Activated naive CD4-positive, alpha-beta T cell treated with anti-CD3 and anti-CD28 coated beads, Interleukin-2, amount 10 ng/mL, durations not matched to agents 7 days and 5 days (primary cell): Measurements from ENCODE around the gene SPACA7.

Experiments used
- CTCF ChIA-PET: fragments of 350-600 bp; sonication (Branson Sonifier 250); formaldehyde crosslinking; loops from one replicate; lab custom pipeline; 2021; ENCODE audit warnings: antibody characterized with exemption; lab: Charles Lee
- DNase-seq: peaks from one replicate; pipeline ENCODE4 v3.0.0-alpha.2; 2020
- H3K27ac Mint-ChIP-seq: one replicate; pipeline ENCODE4 v1.8.0; 2021; ENCODE audit warnings: mild to moderate bottlenecking, moderate library complexity, mixed read lengths
- H3K27me3 Mint-ChIP-seq: one replicate; pipeline ENCODE4 v1.8.0; 2021; ENCODE audit warnings: mild to moderate bottlenecking, mixed read lengths
- H3K36me3 Mint-ChIP-seq: one replicate; pipeline ENCODE4 v1.8.0; 2021; ENCODE audit warnings: mixed read lengths
- H3K4me1 Mint-ChIP-seq: one replicate; pipeline ENCODE4 v1.8.0; 2021; ENCODE audit warnings: mixed read lengths
- H3K4me3 Mint-ChIP-seq: one replicate; pipeline ENCODE4 v1.8.0; 2021; ENCODE audit warnings: mild to moderate bottlenecking, moderate library complexity, mixed read lengths
- H3K9me3 Mint-ChIP-seq: one replicate; pipeline ENCODE4 v1.8.0; 2021; ENCODE audit warnings: mixed read lengths

Gene SPACA7, protein sequence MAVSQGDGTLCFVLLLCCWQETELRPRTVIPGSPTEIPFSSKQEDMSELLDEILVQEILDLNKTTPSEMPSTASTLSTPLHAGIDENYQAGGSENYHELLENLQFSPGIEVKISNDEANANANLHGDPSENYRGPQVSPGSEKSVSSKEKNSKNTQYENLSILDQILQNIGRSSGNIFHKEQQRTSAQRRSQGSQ

DNA sequence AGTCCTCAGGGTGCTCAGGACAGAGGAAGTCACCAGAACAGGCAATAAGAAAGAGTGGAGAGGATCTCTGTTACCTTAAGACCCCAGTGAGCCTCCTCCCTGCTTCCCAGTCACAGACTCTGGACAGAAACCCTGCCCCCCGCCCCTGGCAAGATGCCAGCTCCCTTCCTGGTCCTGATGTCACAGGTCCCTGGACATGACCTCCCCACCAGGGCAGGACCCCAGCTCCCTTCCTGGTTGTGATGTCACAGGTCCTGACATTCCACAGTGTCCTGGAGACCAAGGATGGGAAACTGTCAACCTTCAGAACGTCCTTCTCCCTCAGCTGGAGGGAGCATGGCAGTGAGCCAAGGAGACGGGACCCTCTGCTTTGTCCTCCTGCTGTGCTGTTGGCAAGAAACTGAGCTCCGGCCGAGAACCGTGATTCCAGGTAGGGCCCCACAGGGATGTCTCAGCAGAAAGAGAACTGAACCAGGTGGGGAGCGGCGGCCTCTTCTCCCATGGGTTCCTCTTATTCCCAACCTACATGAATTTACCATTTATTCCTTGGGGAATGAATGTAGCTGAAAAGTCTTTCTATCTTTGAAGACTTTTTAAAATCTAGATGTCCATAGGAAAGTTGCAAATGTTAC, at the start of gene SPACA7:
TSS of gene SPACA7 (plus strand) at position 306 of the 632 bp plus-strand sequence. CDS start at position 337, 31 bp downstream.
- Mint-ChIP-seq H3K4me3 (no peak within 1 kb of the TSS), H3K4me1 (no peaks in the 10 kb centered on the region), H3K27me3 (no peaks in the 10 kb centered on the region), H3K9me3 (peaks cover 5% of the 10 kb centered on the region), H3K36me3 (no peaks in the 10 kb centered on the region), H3K27ac (no peak within 1 kb of the TSS)
- no peak for DNase-seq
- CTCF ChIA-PET, result no interaction called here

DNA sequence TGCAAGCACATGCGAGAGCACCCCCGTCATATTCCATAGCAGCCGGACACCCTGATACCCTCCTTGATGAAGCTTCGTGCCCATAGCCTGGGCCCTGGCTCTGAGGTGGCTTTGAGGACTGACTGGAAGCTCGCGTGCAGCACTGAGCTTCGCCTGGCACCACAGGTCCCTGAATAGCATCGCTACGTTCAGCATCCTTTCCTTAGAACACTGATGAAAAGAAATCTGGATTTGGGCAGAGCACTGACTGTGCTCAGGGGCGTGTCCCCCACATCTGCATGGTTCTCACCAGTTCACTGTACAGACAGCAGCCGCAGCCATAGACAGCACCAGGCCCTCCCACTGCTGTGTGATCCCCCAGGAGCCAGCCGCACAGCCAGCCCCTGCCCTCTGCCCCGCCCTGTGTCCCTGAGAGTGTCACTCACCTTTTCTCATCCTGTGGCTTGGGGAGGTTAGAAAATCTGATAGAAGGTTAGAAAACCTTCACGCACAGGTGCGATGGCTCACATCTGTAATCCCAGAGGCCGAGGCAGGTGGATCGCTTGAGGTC, 49.3 kb upstream of the SPACA7 start:
- Mint-ChIP-seq H3K36me3 (no peaks in the 10 kb centered on the region), H3K27me3 (peaks cover 34% of the 10 kb centered on the region), H3K4me1 (no peaks in the 10 kb centered on the region), H3K4me3 (no peak overlapping the region), H3K27ac (no peak overlapping the region), H3K9me3 (no peaks in the 10 kb centered on the region)
- DNase-seq, result no peak
- CTCF ChIA-PET, result no interaction called here

DNA sequence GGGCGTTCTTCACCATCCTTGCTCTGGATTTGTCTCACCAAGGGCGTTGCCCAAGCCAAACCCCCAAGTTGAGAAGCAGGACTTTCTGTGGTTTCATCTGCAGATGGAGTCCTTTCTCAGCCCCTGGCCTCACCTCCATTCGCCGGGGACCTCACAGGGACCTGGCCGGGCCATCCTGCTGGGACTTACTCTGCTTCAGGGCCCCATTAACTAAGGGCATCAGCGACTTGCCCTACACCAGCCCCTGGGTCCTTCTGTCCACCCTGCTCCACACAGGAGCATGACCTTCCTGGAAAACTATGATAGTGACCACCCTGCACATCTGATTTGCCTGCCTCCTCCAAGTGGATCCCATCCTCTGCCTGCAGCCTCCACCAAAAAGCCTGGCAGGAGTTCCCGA, 47.2 kb upstream of the SPACA7 start:
- Mint-ChIP-seq H3K4me1 (no peaks in the 10 kb centered on the region), H3K36me3 (no peaks in the 10 kb centered on the region), H3K27me3 (peaks cover 51% of the 10 kb centered on the region), H3K9me3 (no peaks in the 10 kb centered on the region), H3K4me3 (no peak overlapping the region), H3K27ac (no peak overlapping the region)
- CTCF ChIA-PET, result no interaction called here
- DNase-seq, result no peak

DNA sequence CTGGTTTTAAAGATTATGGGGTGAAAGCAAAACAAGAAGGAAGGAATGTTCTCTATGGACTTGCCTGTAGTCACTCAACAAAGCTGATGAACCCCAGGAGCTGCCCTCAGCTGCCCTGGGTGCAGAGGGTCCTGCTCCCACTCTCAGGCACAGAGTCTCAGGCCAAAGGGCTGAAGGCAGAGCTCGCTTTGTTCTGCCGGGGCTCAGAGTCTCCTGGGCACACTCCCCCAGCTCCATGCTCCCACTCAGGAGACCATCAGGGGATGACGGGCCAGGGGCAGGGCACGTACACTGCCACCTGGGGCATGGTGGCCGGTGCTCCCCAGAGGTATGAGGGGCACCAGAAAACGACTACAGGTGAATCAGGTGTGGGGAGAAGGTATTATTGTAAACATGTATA, 46.8 kb upstream of the SPACA7 start:
- Mint-ChIP-seq H3K27me3 (peaks cover 51% of the 10 kb centered on the region), H3K4me1 (no peaks in the 10 kb centered on the region), H3K27ac (no peak overlapping the region), H3K36me3 (no peaks in the 10 kb centered on the region), H3K4me3 (no peak overlapping the region), H3K9me3 (no peaks in the 10 kb centered on the region)
- no peak for DNase-seq
- CTCF ChIA-PET, result no interaction called here

DNA sequence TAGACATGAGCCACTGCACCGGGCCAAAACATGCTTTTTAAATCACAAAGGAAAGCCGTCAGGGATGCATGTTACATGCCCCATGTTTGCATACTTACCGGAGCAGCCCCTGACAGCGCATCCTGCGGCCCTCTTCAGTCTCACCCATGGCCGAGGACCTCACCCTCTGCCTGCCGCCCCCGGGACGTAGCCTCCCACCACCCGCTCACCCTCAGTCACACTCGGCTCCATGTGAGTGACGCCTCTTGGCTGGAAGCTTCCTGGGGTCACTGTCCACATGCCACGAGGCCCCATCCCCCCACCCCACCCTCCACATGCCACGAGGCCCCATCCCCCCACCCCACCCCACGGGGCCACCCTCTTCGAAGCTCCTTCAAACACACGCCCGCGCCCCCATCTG, 46.1 kb upstream of the SPACA7 start:
- H3K4me1 Mint-ChIP-seq, result no peaks in the 10 kb centered on the region
- no peak for DNase-seq
- H3K27me3 Mint-ChIP-seq, result peaks cover 51% of the 10 kb centered on the region
- H3K9me3 Mint-ChIP-seq, result no peaks in the 10 kb centered on the region
- no peaks in the 10 kb centered on the region for H3K36me3 Mint-ChIP-seq
- H3K27ac Mint-ChIP-seq, result no peak overlapping the region
- CTCF ChIA-PET, result no interaction called here
- no peak overlapping the region for H3K4me3 Mint-ChIP-seq

DNA sequence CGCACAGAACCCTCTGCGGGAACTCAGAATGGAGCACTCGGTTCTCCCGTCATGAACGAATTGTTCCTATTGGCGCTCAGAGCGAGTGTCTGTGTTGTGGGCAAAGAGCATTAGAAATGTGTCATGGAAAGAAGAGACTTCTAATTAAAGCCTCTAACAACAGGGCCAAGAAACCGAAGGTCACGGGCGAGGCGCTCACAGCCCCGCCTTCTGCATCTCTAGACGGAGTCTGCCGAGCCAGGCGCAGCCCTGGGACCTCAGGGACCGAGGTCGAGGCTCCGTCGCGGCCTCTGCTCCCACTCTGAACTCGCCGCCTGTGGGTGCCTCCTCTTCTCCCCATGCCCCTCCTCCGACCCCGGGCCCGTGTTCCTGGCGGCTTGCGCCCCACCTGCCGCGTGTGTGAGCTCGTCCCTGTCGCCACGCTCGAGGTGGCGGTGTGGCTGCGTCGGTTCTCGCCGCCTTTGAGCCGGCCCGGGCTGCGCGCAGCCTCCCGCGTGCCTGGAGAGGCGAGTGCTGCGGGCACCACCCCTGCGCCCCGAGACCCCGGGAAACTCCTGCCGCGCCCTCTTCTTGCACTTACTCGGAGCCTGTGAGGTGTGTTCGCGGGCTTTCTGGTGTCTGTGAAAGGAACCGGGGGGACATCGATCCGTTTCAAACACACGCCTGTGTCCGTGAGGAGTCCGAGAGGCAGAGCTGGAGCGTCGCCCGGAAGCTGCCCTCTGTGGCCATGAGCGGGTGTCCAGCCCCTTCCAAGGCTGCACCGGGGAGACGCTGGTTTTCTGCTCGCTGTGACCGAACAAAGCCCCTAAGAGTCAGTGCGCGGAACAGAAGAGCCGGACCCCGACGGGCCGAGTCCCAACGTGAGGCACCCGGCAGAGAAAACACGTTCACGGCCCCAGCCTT, 45.4 kb upstream of the SPACA7 start:
- no peaks in the 10 kb centered on the region for H3K36me3 Mint-ChIP-seq
- H3K27ac Mint-ChIP-seq, result no peak overlapping the region
- no peak overlapping the region for H3K4me3 Mint-ChIP-seq
- no peaks in the 10 kb centered on the region for H3K4me1 Mint-ChIP-seq
- no peaks in the 10 kb centered on the region for H3K9me3 Mint-ChIP-seq
- no peak for DNase-seq
- H3K27me3 Mint-ChIP-seq, result peaks cover 47% of the 10 kb centered on the region
- CTCF ChIA-PET, result no interaction called here

DNA sequence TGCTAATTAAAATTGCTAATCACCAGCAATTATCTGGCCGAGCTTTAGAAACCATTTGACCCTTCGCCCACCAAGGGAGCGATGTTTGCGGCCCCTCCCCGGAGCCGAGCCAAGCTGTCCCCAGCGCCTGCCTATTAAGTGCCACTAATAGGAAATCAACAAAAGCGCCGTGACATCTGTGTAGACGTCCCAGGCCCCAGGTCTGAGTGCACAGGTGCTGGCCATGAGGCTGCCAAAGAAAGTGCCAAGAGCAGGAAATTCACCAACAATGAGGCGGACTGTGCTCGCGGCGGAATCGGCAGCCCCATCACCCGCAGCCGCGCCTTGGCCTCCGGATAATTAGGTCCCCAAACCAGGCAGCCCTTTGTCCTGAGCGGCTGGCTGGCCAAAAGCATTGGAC, 44.5 kb upstream of the SPACA7 start:
- no peak for DNase-seq
- no peaks in the 10 kb centered on the region for H3K36me3 Mint-ChIP-seq
- CTCF ChIA-PET, result no interaction called here
- peaks cover 46% of the 10 kb centered on the region for H3K27me3 Mint-ChIP-seq
- no peaks in the 10 kb centered on the region for H3K4me1 Mint-ChIP-seq
- H3K9me3 Mint-ChIP-seq, result no peaks in the 10 kb centered on the region
- no peak overlapping the region for H3K27ac Mint-ChIP-seq
- no peak overlapping the region for H3K4me3 Mint-ChIP-seq

DNA sequence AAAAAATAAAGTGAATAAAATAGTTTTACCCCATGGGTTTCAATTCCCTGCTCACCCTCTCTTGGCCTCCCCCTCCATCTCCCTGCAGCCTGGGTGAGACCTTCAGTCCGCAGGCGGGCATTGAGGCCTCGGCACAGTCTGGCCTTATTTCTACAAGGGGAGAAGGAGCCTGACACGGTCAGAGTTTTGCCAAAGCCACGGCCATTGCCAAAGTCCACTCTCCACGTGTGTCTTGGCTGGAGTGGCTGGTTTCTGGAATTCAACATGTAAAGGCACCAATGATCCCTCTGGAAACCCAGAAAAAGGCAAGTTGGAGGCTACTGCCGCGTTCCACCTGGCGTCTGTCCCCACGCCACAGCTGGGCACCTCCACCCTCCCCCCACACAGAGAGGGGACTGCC, 43.4 kb upstream of the SPACA7 start:
- Mint-ChIP-seq H3K27ac (no peak overlapping the region), H3K9me3 (peaks cover 7% of the 10 kb centered on the region), H3K4me3 (no peak overlapping the region), H3K4me1 (no peaks in the 10 kb centered on the region), H3K36me3 (peaks cover 2% of the 10 kb centered on the region), H3K27me3 (peaks cover 46% of the 10 kb centered on the region)
- CTCF ChIA-PET, result no interaction called here
- no peak for DNase-seq

DNA sequence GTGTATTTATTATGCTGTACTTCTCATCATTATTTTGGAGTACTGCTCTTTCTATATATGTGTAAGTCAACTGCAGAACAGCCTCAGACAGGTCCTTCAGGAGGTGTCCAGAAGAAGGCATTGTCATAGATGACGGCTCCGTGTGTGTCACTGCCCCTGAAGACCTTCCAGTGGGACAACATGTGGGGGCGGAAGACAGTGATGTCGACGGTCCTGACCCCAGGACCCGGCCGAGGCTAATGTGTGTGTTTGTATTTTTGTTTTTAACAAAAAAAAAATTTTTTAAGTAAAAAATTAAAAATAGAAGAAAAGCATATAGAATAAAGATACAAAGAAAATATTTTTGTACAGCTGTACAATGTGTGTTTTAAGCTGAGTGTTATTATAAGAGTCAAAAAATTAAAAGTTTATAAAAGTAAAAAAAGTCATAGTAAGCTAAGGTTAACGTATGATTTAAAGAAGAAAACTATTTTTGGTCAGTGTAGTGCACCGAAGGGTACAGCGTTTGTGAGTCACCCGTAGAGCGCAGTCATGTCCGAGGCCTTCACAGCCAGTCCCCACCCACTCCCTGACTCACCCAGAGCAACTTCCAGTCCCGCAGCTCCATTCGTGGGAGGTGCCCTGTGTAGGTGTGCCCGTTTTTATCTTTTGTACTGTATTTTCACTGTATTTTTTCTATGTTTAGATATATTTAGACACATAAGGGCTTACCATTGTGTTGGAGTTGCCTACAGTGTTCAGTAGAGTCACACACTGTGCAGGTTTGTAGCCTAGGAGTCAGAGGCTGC, 42.2 kb upstream of the SPACA7 start:
- CTCF ChIA-PET, result no interaction called here

DNA sequence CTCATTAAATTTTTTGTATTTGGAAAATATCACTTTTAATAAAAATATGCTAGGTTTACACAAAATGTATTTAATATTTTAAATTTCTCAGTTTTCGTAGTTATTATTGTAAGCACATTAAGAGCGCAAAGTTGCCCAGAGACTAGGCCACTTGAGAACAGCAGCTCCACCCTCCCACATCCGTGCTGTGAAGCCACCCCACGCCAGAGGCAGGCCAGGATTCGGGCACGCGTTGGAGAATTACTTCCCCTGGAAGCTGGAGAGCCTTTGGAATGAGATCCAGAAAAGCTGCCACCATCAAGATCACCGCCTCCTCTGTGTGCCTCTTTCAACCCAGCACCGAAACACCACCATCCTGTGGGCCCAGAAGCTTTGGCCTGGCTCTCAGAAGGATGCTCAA, 41.0 kb upstream of the SPACA7 start:
- Mint-ChIP-seq H3K27me3 (peaks cover 35% of the 10 kb centered on the region), H3K9me3 (peaks cover 7% of the 10 kb centered on the region), H3K4me1 (no peaks in the 10 kb centered on the region), H3K27ac (no peak overlapping the region), H3K4me3 (no peak overlapping the region), H3K36me3 (peaks cover 2% of the 10 kb centered on the region)
- DNase-seq, result no peak
- CTCF ChIA-PET, result interaction anchor here (0.6 kb wide), 1 partner anchor 106 kb away, joined by 4 read pairs; no protein-coding TSS in a partner anchor

More for the DNA sequence above, 42.2 kb upstream of the SPACA7 start:
- Mint-ChIP-seq H3K36me3 (peaks cover 2% of the 10 kb centered on the region), H3K9me3 (peaks cover 7% of the 10 kb centered on the region), H3K27me3 (peaks cover 46% of the 10 kb centered on the region), H3K4me1 (no peaks in the 10 kb centered on the region), H3K4me3 (no peak overlapping the region), H3K27ac (no peak overlapping the region)
- DNase-seq, result no peak

DNA sequence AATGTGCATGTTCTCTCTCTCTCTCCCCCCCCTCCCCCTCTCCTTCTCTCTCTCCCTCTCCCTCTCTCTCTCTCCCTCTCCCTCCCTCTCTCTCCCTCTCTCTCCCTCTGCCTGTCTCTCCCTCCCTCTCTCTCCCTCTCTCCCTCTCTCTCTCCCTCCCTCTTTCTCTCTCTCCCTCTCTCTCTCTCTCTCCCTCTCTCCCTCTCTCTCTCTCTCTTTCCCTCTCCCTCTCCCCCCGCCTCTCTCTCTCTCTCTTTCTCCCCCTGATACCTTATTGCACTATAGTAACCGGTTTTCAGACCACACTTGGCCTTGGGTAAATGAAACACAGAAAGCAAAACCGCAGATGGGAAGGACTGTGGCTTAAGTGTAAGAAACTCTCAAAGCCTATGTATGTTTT, 34.7 kb upstream of the SPACA7 start:
- Mint-ChIP-seq H3K4me3 (no peak overlapping the region), H3K27ac (no peak overlapping the region), H3K36me3 (peaks cover 2% of the 10 kb centered on the region), H3K27me3 (peaks cover 30% of the 10 kb centered on the region), H3K9me3 (peaks cover 7% of the 10 kb centered on the region), H3K4me1 (no peaks in the 10 kb centered on the region)
- no peak for DNase-seq
- CTCF ChIA-PET, result no interaction called here

DNA sequence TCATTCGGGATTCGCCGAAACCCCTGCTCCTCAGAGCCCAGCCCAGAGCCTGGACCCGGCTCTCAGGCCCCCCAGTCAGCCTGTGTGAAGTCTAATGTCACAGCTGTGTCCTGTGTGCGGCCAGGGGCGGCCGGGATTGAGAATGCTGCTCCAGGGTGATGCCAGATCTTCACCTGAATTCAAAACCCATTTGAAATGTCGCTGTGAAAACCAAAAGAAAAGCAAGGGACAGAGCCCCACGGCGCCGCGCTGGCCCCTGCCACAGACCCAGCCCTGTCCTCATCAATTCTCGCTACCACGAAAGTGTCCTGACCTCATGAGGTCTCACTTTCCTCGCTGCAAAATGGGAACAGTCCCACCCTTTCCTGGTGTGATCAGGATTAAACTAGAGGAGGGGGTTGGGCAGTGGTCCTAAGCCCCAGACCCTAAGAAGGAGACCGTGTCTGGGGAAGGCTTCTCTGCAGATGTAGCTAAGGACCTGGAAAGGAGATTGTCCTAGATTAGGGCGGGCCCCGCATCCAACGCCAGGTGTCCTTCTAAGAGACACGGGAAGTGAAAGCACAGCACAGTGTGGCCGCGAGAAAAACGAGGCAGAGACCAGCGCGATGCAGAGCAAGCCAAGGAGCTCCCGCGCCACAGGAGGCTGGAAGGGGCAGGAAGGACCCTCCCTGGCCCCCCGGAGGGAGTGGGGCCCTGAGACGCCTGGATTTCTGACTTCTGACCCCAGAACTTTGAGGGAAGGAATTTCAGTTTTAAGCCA, 34.0 kb upstream of the SPACA7 start:
- Mint-ChIP-seq H3K9me3 (peaks cover 5% of the 10 kb centered on the region), H3K36me3 (no peaks in the 10 kb centered on the region), H3K4me1 (no peaks in the 10 kb centered on the region), H3K27ac (no peak overlapping the region), H3K27me3 (peaks cover 36% of the 10 kb centered on the region), H3K4me3 (no peak overlapping the region)
- CTCF ChIA-PET, result no interaction called here
- no peak for DNase-seq

DNA sequence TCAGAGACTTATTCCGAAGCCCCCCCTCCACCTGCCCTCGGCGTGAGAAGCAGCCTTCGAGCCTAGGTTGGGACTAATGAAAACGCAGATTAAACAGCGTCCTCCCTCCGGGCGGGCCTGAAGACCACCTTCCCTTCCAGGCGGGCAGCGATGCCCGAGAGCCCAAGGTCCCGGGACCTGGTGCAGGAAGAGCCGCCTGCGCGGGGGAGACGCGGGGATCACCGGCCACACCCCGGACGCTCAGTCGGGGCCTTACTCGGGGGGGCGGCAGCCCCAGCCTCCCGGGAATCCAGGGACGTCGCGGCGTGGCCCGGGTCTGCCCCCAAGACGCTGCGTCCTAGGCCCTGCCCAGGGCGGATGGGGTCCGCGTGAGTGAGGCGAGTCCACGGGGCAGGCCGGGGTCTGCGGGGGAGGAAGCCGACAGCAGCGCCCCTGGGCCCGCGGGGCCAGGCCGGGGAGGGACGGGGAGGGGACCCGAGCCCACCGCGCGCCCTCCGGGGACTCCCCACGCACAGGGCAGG, 33.3 kb upstream of the SPACA7 start:
- Mint-ChIP-seq H3K27me3 (peaks cover 37% of the 10 kb centered on the region), H3K9me3 (no peaks in the 10 kb centered on the region), H3K4me3 (no peak overlapping the region), H3K27ac (no peak overlapping the region), H3K36me3 (no peaks in the 10 kb centered on the region), H3K4me1 (no peaks in the 10 kb centered on the region)
- CTCF ChIA-PET, result no interaction called here
- DNase-seq, result no peak
